ENCODE measurements around the gene FADS2.

DNA sequence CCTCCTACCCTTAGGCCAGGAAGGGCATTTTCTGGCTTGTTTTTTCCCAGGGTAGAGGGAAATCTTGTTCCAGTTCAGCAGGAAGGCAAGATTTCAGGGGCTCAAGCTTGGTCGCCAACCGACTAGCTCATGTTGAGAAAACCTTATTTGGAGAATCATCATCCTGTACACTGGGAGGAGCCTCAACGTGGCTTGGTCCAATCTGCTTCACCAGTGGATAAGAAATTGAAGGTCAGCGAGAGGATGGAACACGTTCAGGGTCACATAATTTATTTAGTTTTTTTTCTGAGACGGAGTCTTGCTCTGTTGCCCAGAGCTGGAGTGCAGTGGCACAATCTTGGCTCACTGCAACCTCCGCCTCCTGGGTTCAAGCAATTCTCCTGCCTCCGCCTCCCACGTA is 20.5 kb downstream of the FADS2 start:
- TF ChIP-seq, protein P1, sequence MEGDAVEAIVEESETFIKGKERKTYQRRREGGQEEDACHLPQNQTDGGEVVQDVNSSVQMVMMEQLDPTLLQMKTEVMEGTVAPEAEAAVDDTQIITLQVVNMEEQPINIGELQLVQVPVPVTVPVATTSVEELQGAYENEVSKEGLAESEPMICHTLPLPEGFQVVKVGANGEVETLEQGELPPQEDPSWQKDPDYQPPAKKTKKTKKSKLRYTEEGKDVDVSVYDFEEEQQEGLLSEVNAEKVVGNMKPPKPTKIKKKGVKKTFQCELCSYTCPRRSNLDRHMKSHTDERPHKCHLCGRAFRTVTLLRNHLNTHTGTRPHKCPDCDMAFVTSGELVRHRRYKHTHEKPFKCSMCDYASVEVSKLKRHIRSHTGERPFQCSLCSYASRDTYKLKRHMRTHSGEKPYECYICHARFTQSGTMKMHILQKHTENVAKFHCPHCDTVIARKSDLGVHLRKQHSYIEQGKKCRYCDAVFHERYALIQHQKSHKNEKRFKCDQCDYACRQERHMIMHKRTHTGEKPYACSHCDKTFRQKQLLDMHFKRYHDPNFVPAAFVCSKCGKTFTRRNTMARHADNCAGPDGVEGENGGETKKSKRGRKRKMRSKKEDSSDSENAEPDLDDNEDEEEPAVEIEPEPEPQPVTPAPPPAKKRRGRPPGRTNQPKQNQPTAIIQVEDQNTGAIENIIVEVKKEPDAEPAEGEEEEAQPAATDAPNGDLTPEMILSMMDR (IDR thresholded peaks at IDR 0.05): no peak
- no peak for TF ChIP-seq POLR2A (IDR thresholded peaks at IDR 0.05)
